Testis (tissue), 3 donors: ENCODE data around the gene LCN15. TPM values are rescaled to one million over a fixed set of nuclear protein-coding genes. Genes with fewer than 3 reads are reported as not detected.

Experiments used
- DNase-seq: peaks from one replicate; pipeline ENCODE4 v3.0.0-alpha.2; 2019
- H3K27ac ChIP-seq, 2 donors: fragments of 200-600 bp; sonication (generic); one replicate each; pipeline ENCODE4 v1.5.1; 2019
- H3K27me3 ChIP-seq: fragments of 200-600 bp; sonication (generic); one replicate; pipeline ENCODE4 v1.5.1; 2019
- H3K36me3 ChIP-seq: fragments of 200-600 bp; sonication (generic); one replicate; pipeline ENCODE4 v1.5.1; 2017; ENCODE audit warnings: low read depth; ENCODE audit errors: missing control alignments
- H3K4me1 ChIP-seq: fragments of 200-600 bp; sonication (generic); one replicate; pipeline ENCODE4 v1.5.1; 2019
- H3K4me3 ChIP-seq, 2 donors: fragments of 200-600 bp; sonication (generic); one replicate each; pipeline ENCODE4 v1.5.1; 2017 to 2019
- H3K9me3 ChIP-seq: fragments of 200-600 bp; sonication (generic); one replicate; pipeline ENCODE4 v1.5.1; 2017
- CTCF ChIP-seq, 3 experiments: fragments of 450-650 bp in 2 of 3; fragments of 200-600 bp in 1 of 3; sonication (generic) in 1 of 3; IDR thresholded peaks; one replicate each; pipeline ENCODE4 v1.5.1; 2016 to 2019; ENCODE audit warnings: antibody characterized with exemption in 3 of 3, mild to moderate bottlenecking in 2 of 3, moderate library complexity in 1 of 3
- POLR2A ChIP-seq: fragments of 450-650 bp; IDR thresholded peaks from one replicate; pipeline ENCODE4 v1.6.1; 2017; ENCODE audit warnings: antibody characterized with exemption, mild to moderate bottlenecking, moderate library complexity
- WGBS, 2 donors: methylation state at CpG; one replicate each; pipeline ENCODE4 v1.1.5; 2018; 5-methylcytosine and 5-hydroxymethylcytosine counted together
- intact Hi-C: fragments of 100-400 bp; cut with DNase I; formaldehyde crosslinking; loops from one replicate; pipeline ENCODE4 v1.15.1; 2023; ENCODE audit warnings: low total_unique reads
- polyA plus RNA-seq: library from polyadenylated mRNA; stranded (reverse); fragments of 350-450 nt; fragmentation: Illumina TruSeq; extraction: RNeasy Lipid Tissue Mini Kit (QIAGEN cat#74804); gene quantifications from one replicate; pipeline ENCODE4 v1.2.3, GENCODE V29; 2014; ENCODE audit warnings: low read depth, low replicate concordance; ENCODE audit not compliant: insufficient read depth
- total RNA-seq, 2 donors: library from RNA; depleted of rRNA; stranded (reverse); fragments of >200 nt; gene quantifications; one replicate each; pipeline ENCODE4 v1.2.3, GENCODE V29; 2016

Gene LCN15
- total and polyA plus RNA-seq, 3 donors from 2014 or later = 0.41 to 0.68 TPM; not detected in 1

- Histone ChIP-seq H3K36me3 (no peaks in the 10 kb centered on the region), H3K27ac (no peak overlapping the region), H3K4me3 (no peak overlapping the region), H3K4me1 (peaks cover 20% of the 10 kb centered on the region), H3K27me3 (no peaks in the 10 kb centered on the region), H3K9me3 (no peaks in the 10 kb centered on the region)
- DNase-seq = no peak
- TF ChIP-seq POLR2A = no peak
- TF ChIP-seq CTCF (IDR thresholded peaks at IDR 0.05) = no peak
- 67 to 83% methylated on average over 1 to 16 of the region's 16 CpGs for WGBS, 2 donors
- intact Hi-C loops = no loop called here
These were observed 46.9 kb downstream of the LCN15 start for GRCh38 chr9:136717399-136717798.

GRCh38 chr9:136714893-136715274 lies 49.4 kb downstream of the LCN15 start:
- Histone ChIP-seq H3K27me3 (no peaks in the 10 kb centered on the region), H3K9me3 (no peaks in the 10 kb centered on the region), H3K4me1 (peaks cover 20% of the 10 kb centered on the region), H3K27ac (peak overlapping the region in 1 of 2 donors; percentile 15), H3K4me3 (no peak overlapping the region), H3K36me3 (no peaks in the 10 kb centered on the region)
- no peak for TF ChIP-seq CTCF (IDR thresholded peaks at IDR 0.05)
- no peak for TF ChIP-seq POLR2A
- WGBS, 2 donors = 56 to 80% methylated on average over 5 to 8 of the region's 8 CpGs
- DNase-seq = no peak
- intact Hi-C loops = no loop called here

DNA sequence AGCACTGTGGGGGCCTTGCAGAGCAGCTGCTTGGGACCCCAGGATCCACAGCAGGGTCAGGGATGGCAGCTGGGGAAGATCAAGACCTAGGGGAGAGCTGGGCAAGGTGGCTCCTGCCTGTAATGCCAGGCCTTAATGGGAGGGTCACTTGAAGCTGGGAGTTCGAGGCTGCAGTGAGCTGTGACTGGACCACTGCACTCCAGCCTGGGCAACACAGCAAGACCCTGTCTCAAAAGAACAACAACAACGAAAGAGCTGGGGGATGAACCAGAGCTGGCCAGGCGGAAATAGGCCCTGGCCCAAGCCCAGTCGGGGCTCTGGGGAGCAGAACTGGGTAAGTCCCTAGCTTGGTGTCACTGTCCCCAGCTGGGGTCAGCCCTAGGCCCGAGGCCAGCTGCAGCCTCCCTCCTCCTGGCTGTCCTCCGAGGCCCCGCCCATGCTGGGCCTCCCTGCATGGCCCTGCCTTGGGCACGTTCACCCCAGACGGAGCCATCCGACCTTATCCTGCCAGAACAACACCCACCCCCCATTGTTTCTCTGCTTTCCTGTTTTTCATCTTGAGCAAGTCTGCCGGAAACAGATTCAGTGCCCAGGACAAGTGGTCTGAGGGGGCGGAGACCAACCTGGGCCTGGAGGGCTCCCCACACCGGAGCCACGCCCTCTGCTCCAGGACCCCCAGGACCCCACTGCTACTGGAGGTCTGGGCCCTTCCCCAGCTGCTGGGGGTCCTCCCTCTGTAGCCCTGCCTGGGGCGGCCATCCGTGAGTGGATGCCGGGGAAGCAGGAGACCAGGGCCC lies 50.0 kb downstream of the LCN15 start:
- TF ChIP-seq POLR2A = no peak
- no peak for TF ChIP-seq CTCF (IDR thresholded peaks at IDR 0.05)
- peak overlapping the region in 1 of 2 donors; percentile 15 for H3K27ac ChIP-seq

GRCh38 chr9:136713550-136713949 lies 50.8 kb downstream of the LCN15 start:
- Histone ChIP-seq H3K36me3 (no peaks in the 10 kb centered on the region), H3K27ac (no peak overlapping the region), H3K27me3 (no peaks in the 10 kb centered on the region), H3K4me3 (peak overlapping the region in 1 of 2 donors; percentile 70), H3K4me1 (peaks cover 20% of the 10 kb centered on the region), H3K9me3 (no peaks in the 10 kb centered on the region)
- no peak for TF ChIP-seq CTCF (IDR thresholded peaks at IDR 0.05)
- TF ChIP-seq POLR2A = no peak
- intact Hi-C loops = no loop called here
- no peak for DNase-seq
- 62% methylated on average over 8 of the region's 8 CpGs; no CpG with 5 or more reads in 1 of the 2 donors for WGBS, 2 donors

More for the DNA sequence above, 50.0 kb downstream of the LCN15 start:
- Histone ChIP-seq H3K36me3 (no peaks in the 10 kb centered on the region), H3K4me1 (peaks cover 20% of the 10 kb centered on the region), H3K27me3 (no peaks in the 10 kb centered on the region), H3K9me3 (no peaks in the 10 kb centered on the region), H3K4me3 (no peak overlapping the region)
- WGBS, 2 donors = 74 to 85% methylated on average over 16 to 17 of the region's 17 CpGs
- intact Hi-C loops = no loop called here
- no peak for DNase-seq
